Ishikawa (cell line): ENCODE results near the gene NEK11.

Experiments
- CEBPB ChIP-seq: IDR thresholded peaks from 2 replicates; pipeline ENCODE4 v1.6.1; 2012
- CREB1 ChIP-seq: IDR thresholded peaks from 2 replicates; pipeline ENCODE4 v1.6.1; 2012; ENCODE audit warnings: low read depth
- EGR1 ChIP-seq: IDR thresholded peaks from 2 replicates; pipeline ENCODE4 v1.6.1; 2012
- EP300 ChIP-seq: IDR thresholded peaks from 2 replicates; pipeline ENCODE4 v1.6.1; 2012; ENCODE audit warnings: borderline replicate concordance
- FOXM1 ChIP-seq: IDR thresholded peaks from 2 replicates; pipeline ENCODE4 v1.6.1; 2012; ENCODE audit warnings: low read depth, borderline replicate concordance
- NFIC ChIP-seq: IDR thresholded peaks from 2 replicates; pipeline ENCODE4 v1.6.1; 2012
- RAD21 ChIP-seq: IDR thresholded peaks from 2 replicates; pipeline ENCODE4 v1.6.1; 2012; ENCODE audit warnings: low read depth
- TAF1 ChIP-seq: IDR thresholded peaks from 2 replicates; pipeline ENCODE4 v1.6.1; 2012; ENCODE audit warnings: low read depth, mild to moderate bottlenecking
- TCF12 ChIP-seq: IDR thresholded peaks from 2 replicates; pipeline ENCODE4 v1.6.1; 2012; ENCODE audit warnings: low read depth
- TEAD4 ChIP-seq: IDR thresholded peaks from 2 replicates; pipeline ENCODE4 v1.6.1; 2012
- YY1 ChIP-seq: IDR thresholded peaks from 2 replicates; pipeline ENCODE4 v1.6.1; 2012; ENCODE audit warnings: low read depth
- ZBTB7A ChIP-seq: IDR thresholded peaks from 2 replicates; pipeline ENCODE4 v1.6.1; 2012; ENCODE audit warnings: low read depth
- TF ChIP-seq, protein P1 (sequence below): IDR thresholded peaks from 2 replicates; pipeline ENCODE4 v1.6.1; 2012
- TF ChIP-seq, protein P2 (sequence below): IDR thresholded peaks from 2 replicates; pipeline ENCODE4 v1.6.1; 2012; ENCODE audit warnings: low read depth, mild to moderate bottlenecking
- TF ChIP-seq, protein P3 (sequence below): IDR thresholded peaks from 2 replicates; pipeline ENCODE4 v1.6.1; 2012

The NEK11 gene

DNA sequence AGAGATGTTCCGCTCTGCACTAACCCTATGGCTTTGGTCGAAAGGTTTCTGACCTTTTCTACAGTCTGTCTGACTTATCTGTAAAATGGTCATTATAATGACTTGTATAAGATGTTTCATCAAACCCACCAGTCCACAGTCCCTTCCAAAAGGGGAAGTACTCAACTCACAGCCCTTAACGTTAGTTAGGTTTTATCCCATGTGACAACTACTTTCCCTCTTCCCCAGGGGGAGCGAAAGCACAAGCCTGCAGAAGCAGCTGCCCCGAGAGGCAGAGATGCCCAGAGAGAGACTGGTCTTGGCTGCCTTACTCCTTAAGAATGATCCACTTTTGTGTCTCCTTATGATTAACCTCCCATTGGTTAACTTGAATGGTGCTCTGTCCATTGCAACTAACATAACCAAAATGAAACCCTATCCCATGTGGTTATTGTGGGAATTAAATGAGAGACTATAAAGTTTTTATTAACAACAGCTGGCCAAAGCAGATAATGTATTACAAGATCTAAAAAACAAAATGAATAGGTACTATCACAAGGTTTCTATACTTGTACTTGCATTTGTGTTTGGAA, 6.5 kb upstream of the NEK11 start:
- TF ChIP-seq RAD21 (no peak), EGR1 (no peak), CREB1 (no peak), CEBPB (no peak), TEAD4 (no peak), NFIC (no peak), YY1 (no peak), ZBTB7A (no peak), TAF1 (no peak), TCF12 (no peak), FOXM1 (no peak), EP300 (no peak)
- TF ChIP-seq, protein P1, sequence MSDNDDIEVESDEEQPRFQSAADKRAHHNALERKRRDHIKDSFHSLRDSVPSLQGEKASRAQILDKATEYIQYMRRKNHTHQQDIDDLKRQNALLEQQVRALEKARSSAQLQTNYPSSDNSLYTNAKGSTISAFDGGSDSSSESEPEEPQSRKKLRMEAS = no peak
- TF ChIP-seq, protein P2, sequence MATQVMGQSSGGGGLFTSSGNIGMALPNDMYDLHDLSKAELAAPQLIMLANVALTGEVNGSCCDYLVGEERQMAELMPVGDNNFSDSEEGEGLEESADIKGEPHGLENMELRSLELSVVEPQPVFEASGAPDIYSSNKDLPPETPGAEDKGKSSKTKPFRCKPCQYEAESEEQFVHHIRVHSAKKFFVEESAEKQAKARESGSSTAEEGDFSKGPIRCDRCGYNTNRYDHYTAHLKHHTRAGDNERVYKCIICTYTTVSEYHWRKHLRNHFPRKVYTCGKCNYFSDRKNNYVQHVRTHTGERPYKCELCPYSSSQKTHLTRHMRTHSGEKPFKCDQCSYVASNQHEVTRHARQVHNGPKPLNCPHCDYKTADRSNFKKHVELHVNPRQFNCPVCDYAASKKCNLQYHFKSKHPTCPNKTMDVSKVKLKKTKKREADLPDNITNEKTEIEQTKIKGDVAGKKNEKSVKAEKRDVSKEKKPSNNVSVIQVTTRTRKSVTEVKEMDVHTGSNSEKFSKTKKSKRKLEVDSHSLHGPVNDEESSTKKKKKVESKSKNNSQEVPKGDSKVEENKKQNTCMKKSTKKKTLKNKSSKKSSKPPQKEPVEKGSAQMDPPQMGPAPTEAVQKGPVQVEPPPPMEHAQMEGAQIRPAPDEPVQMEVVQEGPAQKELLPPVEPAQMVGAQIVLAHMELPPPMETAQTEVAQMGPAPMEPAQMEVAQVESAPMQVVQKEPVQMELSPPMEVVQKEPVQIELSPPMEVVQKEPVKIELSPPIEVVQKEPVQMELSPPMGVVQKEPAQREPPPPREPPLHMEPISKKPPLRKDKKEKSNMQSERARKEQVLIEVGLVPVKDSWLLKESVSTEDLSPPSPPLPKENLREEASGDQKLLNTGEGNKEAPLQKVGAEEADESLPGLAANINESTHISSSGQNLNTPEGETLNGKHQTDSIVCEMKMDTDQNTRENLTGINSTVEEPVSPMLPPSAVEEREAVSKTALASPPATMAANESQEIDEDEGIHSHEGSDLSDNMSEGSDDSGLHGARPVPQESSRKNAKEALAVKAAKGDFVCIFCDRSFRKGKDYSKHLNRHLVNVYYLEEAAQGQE = no peak
- TF ChIP-seq, protein P3, sequence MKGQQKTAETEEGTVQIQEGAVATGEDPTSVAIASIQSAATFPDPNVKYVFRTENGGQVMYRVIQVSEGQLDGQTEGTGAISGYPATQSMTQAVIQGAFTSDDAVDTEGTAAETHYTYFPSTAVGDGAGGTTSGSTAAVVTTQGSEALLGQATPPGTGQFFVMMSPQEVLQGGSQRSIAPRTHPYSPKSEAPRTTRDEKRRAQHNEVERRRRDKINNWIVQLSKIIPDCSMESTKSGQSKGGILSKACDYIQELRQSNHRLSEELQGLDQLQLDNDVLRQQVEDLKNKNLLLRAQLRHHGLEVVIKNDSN = no peak

DNA sequence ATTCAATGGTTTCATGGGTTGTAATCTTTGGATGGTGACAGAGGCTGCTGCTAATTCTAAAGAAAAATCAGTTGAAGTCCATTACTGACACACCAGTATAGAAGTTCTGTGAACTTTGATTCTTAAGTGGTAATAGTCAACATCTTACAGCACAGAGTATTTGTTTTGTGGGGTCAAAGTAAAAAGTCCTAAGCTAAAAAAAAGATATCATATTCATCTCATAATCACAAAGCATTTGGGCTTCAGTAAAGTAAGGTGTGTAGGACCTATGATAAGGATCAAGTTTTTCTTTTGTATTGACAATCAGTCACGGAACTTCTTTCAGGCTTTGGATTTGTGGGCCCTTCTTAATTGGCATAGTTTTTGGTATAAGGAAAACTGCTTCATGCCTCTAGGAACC, 1.1 kb upstream of the NEK11 start:
- TF ChIP-seq, protein P2 = no peak
- TF ChIP-seq YY1 (no peak), TAF1 (no peak), EP300 (no peak), TCF12 (no peak), NFIC (no peak), EGR1 (no peak), TEAD4 (no peak), CREB1 (no peak), CEBPB (no peak), RAD21 (no peak), ZBTB7A (no peak), FOXM1 (no peak)
- TF ChIP-seq, protein P1 = no peak
- TF ChIP-seq, protein P3 = no peak

DNA sequence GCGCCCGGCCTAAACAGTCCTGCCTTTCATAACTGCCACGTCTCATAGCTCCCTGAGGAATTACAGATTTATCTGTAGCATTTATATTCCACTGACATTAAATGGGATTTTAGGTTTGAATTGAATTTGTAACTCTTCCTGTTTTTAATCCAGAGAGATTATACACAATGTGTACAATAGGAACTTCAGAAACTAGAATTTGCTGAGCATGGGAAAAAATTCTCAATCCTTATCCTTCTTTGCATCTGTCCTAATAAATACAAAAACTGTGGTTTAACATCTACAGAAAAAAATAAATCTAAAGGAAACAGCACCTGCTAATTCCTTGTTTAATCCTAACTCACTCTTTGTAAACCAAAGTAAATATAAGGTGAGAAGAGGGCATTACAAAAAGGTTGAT, 2.2 kb downstream of the NEK11 start:
- TF ChIP-seq TEAD4 (no peak), NFIC (no peak), EP300 (no peak), EGR1 (no peak), TCF12 (no peak), YY1 (no peak), FOXM1 (no peak), CREB1 (no peak), CEBPB (no peak), TAF1 (no peak), RAD21 (no peak), ZBTB7A (no peak)
- TF ChIP-seq, protein P1 = no peak
- TF ChIP-seq, protein P3 = no peak
- TF ChIP-seq, protein P2 = no peak
